ENCODE results near the gene LCP1. TPM values are rescaled to one million over a fixed set of nuclear protein-coding genes. Genes with fewer than 3 reads are reported as not detected.

LCP1 gene
- total RNA-seq, 1 donor from 2014 or later = not detected

GRCh38 chr13:46109451-46109850 lies 72.5 kb downstream of the LCP1 start:
- Mint-ChIP-seq H3K36me3 (ENCODE audit: unreplicated experiment) (no peaks in the 10 kb centered on the region), H3K27me3 (ENCODE audit: unreplicated experiment) (peaks cover 37% of the 10 kb centered on the region), H3K4me1 (ENCODE audit: unreplicated experiment) (no peaks in the 10 kb centered on the region), H3K9me3 (ENCODE audit: unreplicated experiment) (no peaks in the 10 kb centered on the region), H3K27ac (ENCODE audit: unreplicated experiment) (no peak overlapping the region), H3K4me3 (ENCODE audit: unreplicated experiment) (no peak overlapping the region)
- TF ChIP-seq CTCF (IDR thresholded peaks at IDR 0.05) = no peak
- no peak for DNase-seq (ENCODE audit: extremely low spot score, unreplicated experiment)

- H3K4me3 Mint-ChIP-seq (ENCODE audit: unreplicated experiment) = no peak overlapping the region
- no peak for DNase-seq (ENCODE audit: extremely low spot score, unreplicated experiment)
- H3K27me3 Mint-ChIP-seq (ENCODE audit: unreplicated experiment) = peaks cover 50% of the 10 kb centered on the region
- no peak for TF ChIP-seq CTCF (IDR thresholded peaks at IDR 0.05)
- H3K9me3 Mint-ChIP-seq (ENCODE audit: unreplicated experiment) = no peaks in the 10 kb centered on the region
- no peak overlapping the region for H3K27ac Mint-ChIP-seq (ENCODE audit: unreplicated experiment)
- no peaks in the 10 kb centered on the region for H3K36me3 Mint-ChIP-seq (ENCODE audit: unreplicated experiment)
- no peaks in the 10 kb centered on the region for H3K4me1 Mint-ChIP-seq (ENCODE audit: unreplicated experiment)
These were observed 75.1 kb downstream of the LCP1 start for GRCh38 chr13:46106839-46107371.

GRCh38 chr13:46104868-46105267 lies 77.1 kb downstream of the LCP1 start, which contains the start of gene CPB2:
CPB2 (minus strand) TSS chr13:46105033; CDS start chr13:46105009, 24 bp downstream.
- DNase-seq (ENCODE audit: extremely low spot score, unreplicated experiment) = no peak
- Mint-ChIP-seq H3K4me3 (ENCODE audit: unreplicated experiment) (no peak within 1 kb of the TSS), H3K36me3 (ENCODE audit: unreplicated experiment) (no peaks in the 10 kb centered on the region), H3K27me3 (ENCODE audit: unreplicated experiment) (peaks cover 44% of the 10 kb centered on the region), H3K9me3 (ENCODE audit: unreplicated experiment) (no peaks in the 10 kb centered on the region), H3K4me1 (ENCODE audit: unreplicated experiment) (no peaks in the 10 kb centered on the region), H3K27ac (ENCODE audit: unreplicated experiment) (no peak within 1 kb of the TSS)
- no peak for TF ChIP-seq CTCF (IDR thresholded peaks at IDR 0.05)

GRCh38 chr13:46103037-46103436 lies 78.9 kb downstream of the LCP1 start:
- DNase-seq (ENCODE audit: extremely low spot score, unreplicated experiment) = no peak
- Mint-ChIP-seq H3K9me3 (ENCODE audit: unreplicated experiment) (no peaks in the 10 kb centered on the region), H3K4me3 (ENCODE audit: unreplicated experiment) (no peak overlapping the region), H3K27ac (ENCODE audit: unreplicated experiment) (no peak overlapping the region), H3K4me1 (ENCODE audit: unreplicated experiment) (no peaks in the 10 kb centered on the region), H3K36me3 (ENCODE audit: unreplicated experiment) (no peaks in the 10 kb centered on the region), H3K27me3 (ENCODE audit: unreplicated experiment) (peaks cover 34% of the 10 kb centered on the region)
- no peak for TF ChIP-seq CTCF (IDR thresholded peaks at IDR 0.05)

- DNase-seq (ENCODE audit: extremely low spot score, unreplicated experiment) = no peak
- H3K27me3 Mint-ChIP-seq (ENCODE audit: unreplicated experiment) = peaks cover 29% of the 10 kb centered on the region
- no peak overlapping the region for H3K27ac Mint-ChIP-seq (ENCODE audit: unreplicated experiment)
- no peaks in the 10 kb centered on the region for H3K9me3 Mint-ChIP-seq (ENCODE audit: unreplicated experiment)
- no peaks in the 10 kb centered on the region for H3K36me3 Mint-ChIP-seq (ENCODE audit: unreplicated experiment)
- H3K4me3 Mint-ChIP-seq (ENCODE audit: unreplicated experiment) = no peak overlapping the region
- TF ChIP-seq CTCF (IDR thresholded peaks at IDR 0.05) = no peak
- H3K4me1 Mint-ChIP-seq (ENCODE audit: unreplicated experiment) = no peaks in the 10 kb centered on the region
These were observed 79.7 kb downstream of the LCP1 start for GRCh38 chr13:46102255-46102605.
